HL-60 (cell line): ENCODE data around the gene PRRX2.

Experiments used
- DNase-seq, 2 experiments: peaks; one replicate each; pipeline ENCODE4 v3.0.0-alpha.2; 2010 to 2020; ENCODE audit warnings: low read depth in 1 of 2, low spot score in 1 of 2
- H3K27ac ChIP-seq: fragments of 250-450 bp; sonication (Bioruptor Pico); replicated peaks from 2 replicates; pipeline ENCODE4 v1.5.1; 2020; ENCODE audit warnings: mild to moderate bottlenecking, moderate library complexity
- H3K27me3 ChIP-seq: fragments of 250-450 bp; sonication (Bioruptor Pico); 2 replicates; pipeline ENCODE4 v1.5.1; 2021; ENCODE audit warnings: mild to moderate bottlenecking, moderate library complexity; ENCODE audit not compliant: insufficient read depth, poor library complexity, severe bottlenecking
- H3K4me3 ChIP-seq: replicated peaks from 2 replicates; pipeline ENCODE4 v1.5.1; 2011; ENCODE audit warnings: mild to moderate bottlenecking, control low read depth, low read length; ENCODE audit not compliant: insufficient read depth
- GABPA ChIP-seq: IDR thresholded peaks from 2 replicates; pipeline ENCODE4 v1.6.1; 2012; ENCODE audit warnings: low read depth
- POLR2AphosphoS5 ChIP-seq: IDR thresholded peaks from 2 replicates; pipeline ENCODE4 v1.6.1; 2012; ENCODE audit warnings: low read depth
- SPI1 ChIP-seq: IDR thresholded peaks from 2 replicates; pipeline ENCODE4 v1.6.1; 2012; ENCODE audit warnings: low read depth, mild to moderate bottlenecking, borderline replicate concordance
- TF ChIP-seq, protein P1 (sequence below): IDR thresholded peaks from 2 replicates; pipeline ENCODE4 v1.6.1; 2012; ENCODE audit warnings: low read depth; ENCODE audit not compliant: insufficient replicate concordance
- TF ChIP-seq, protein P2 (sequence below): IDR thresholded peaks from one replicate; pipeline ENCODE4 v1.5.1; 2011; ENCODE audit warnings: low read length, control low read depth, inconsistent platforms; ENCODE audit not compliant: insufficient read depth

Gene PRRX2

DNA sequence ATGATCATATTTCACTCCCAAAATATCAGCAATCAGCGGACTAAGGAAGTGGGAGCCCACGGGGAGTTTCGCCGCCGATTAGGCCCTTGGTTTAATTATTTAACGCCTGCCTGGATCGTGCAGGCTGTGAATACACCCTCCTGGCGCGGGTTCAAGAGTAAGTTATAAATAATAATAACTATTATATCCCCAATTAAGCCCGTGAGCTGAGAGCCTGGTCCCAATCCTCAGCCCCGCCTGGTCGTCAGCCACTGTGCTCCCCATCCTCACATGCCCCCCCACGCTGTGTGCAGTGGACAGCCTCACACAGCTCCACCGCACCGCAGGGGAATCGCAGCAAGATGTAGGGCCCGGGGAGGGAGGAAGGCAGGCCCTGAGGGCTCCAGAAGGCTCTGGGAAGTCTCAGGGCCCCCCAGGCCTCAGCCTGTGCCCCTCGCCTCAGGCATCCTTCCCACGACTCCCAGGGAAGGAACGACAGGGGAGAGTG, 10.8 kb upstream of the PRRX2 start:
- H3K27me3 ChIP-seq: no peaks in the 10 kb centered on the region

DNA sequence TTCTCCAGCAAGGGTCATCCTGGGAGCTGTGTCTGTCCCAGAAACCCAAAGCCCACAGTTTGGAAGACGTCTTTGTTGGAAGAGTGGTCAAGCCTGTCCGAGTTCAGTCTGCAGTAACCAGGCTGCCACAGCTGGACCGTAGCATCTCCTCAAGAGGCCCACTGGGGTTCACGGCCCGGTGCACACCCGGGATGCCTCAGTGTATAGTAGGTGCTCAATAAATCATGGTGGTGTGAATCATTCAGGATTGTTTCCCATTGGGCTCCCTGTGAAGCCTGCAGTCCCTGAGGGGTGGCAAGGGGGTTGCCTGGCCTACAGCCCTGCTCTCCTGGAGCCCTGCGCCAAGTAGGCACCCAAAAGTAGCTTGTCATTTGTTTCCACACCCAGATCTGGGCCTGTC, 10.3 kb upstream of the PRRX2 start:
- Histone ChIP-seq H3K27ac (no peak overlapping the region), H3K27me3 (no peaks in the 10 kb centered on the region), H3K4me3 (no peak overlapping the region)
- DNase-seq: no peak
- TF ChIP-seq, protein P1, sequence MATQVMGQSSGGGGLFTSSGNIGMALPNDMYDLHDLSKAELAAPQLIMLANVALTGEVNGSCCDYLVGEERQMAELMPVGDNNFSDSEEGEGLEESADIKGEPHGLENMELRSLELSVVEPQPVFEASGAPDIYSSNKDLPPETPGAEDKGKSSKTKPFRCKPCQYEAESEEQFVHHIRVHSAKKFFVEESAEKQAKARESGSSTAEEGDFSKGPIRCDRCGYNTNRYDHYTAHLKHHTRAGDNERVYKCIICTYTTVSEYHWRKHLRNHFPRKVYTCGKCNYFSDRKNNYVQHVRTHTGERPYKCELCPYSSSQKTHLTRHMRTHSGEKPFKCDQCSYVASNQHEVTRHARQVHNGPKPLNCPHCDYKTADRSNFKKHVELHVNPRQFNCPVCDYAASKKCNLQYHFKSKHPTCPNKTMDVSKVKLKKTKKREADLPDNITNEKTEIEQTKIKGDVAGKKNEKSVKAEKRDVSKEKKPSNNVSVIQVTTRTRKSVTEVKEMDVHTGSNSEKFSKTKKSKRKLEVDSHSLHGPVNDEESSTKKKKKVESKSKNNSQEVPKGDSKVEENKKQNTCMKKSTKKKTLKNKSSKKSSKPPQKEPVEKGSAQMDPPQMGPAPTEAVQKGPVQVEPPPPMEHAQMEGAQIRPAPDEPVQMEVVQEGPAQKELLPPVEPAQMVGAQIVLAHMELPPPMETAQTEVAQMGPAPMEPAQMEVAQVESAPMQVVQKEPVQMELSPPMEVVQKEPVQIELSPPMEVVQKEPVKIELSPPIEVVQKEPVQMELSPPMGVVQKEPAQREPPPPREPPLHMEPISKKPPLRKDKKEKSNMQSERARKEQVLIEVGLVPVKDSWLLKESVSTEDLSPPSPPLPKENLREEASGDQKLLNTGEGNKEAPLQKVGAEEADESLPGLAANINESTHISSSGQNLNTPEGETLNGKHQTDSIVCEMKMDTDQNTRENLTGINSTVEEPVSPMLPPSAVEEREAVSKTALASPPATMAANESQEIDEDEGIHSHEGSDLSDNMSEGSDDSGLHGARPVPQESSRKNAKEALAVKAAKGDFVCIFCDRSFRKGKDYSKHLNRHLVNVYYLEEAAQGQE: no peak
- no peak for TF ChIP-seq SPI1
- no peak for TF ChIP-seq GABPA
- TF ChIP-seq POLR2AphosphoS5: no peak
- TF ChIP-seq, protein P2, sequence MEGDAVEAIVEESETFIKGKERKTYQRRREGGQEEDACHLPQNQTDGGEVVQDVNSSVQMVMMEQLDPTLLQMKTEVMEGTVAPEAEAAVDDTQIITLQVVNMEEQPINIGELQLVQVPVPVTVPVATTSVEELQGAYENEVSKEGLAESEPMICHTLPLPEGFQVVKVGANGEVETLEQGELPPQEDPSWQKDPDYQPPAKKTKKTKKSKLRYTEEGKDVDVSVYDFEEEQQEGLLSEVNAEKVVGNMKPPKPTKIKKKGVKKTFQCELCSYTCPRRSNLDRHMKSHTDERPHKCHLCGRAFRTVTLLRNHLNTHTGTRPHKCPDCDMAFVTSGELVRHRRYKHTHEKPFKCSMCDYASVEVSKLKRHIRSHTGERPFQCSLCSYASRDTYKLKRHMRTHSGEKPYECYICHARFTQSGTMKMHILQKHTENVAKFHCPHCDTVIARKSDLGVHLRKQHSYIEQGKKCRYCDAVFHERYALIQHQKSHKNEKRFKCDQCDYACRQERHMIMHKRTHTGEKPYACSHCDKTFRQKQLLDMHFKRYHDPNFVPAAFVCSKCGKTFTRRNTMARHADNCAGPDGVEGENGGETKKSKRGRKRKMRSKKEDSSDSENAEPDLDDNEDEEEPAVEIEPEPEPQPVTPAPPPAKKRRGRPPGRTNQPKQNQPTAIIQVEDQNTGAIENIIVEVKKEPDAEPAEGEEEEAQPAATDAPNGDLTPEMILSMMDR: no peak

More for the DNA sequence above, 10.8 kb upstream of the PRRX2 start:
- DNase-seq: no peak
- H3K27ac ChIP-seq: no peak overlapping the region
- no peak for TF ChIP-seq POLR2AphosphoS5
- TF ChIP-seq, protein P1: no peak
- no peak for TF ChIP-seq GABPA
- TF ChIP-seq SPI1: no peak
- TF ChIP-seq, protein P2: no peak
- H3K4me3 ChIP-seq: no peak overlapping the region

DNA sequence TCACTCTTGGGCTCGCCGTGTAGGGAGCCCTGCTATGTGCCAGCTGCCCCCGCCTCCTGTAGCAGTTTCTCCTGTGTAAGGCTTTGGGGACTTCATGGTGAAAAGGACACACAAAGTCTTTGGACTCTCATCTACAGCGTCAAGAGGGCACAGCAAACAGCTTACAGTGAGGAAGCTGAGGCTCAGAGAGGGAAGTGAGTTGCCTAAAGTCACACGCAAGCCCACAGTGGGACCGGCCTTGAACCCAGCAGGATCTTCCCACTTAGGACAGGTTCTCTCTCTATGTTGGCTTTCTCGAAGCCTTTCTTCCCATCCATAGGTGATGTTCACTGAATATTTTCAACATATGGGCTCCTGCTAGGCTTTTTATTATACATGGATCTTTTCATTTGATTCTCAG, 9.8 kb upstream of the PRRX2 start:
- H3K4me3 ChIP-seq: no peak overlapping the region
- H3K27me3 ChIP-seq: no peaks in the 10 kb centered on the region
- TF ChIP-seq SPI1: peak; percentile 19; the same call in 1 of the 2 replicates
- TF ChIP-seq, protein P2: no peak
- TF ChIP-seq POLR2AphosphoS5: no peak
- TF ChIP-seq, protein P1: no peak
- no peak for TF ChIP-seq GABPA
- DNase-seq: peak in 1 of 2 experiments; percentile 20
- no peak overlapping the region for H3K27ac ChIP-seq
